GM23338 (cell line): ENCODE measurements around the gene SRD5A2. TPM values are rescaled to one million over a fixed set of nuclear protein-coding genes. Genes with fewer than 3 reads are reported as not detected.

ENCODE experiments used
- ATAC-seq: fragments of 200-7000 bp; cut with Tn5 transposase; 3 replicates; pipeline ENCODE4 v1.9.1; 2020
- DNase-seq: peaks from one replicate; pipeline ENCODE4 v3.0.0-alpha.2; 2015; ENCODE audit warnings: low spot score
- H2AFZ ChIP-seq: fragments of 200-600 bp; sonication (generic); 2 replicates; pipeline ENCODE4 v1.8.0; 2016; ENCODE audit warnings: antibody characterized with exemption, mild to moderate bottlenecking, moderate library complexity
- H3F3A ChIP-seq: fragments of 200-600 bp; sonication (generic); replicated peaks from 2 replicates; pipeline ENCODE4 v1.8.0; 2017; ENCODE audit warnings: antibody characterized with exemption, mixed run types, low read depth
- H3K27ac ChIP-seq: fragments of 200-600 bp; sonication (generic); 2 replicates; pipeline ENCODE4 v1.6.1; 2016; ENCODE audit warnings: low read depth
- H3K27me3 ChIP-seq: fragments of 200-600 bp; sonication (generic); 2 replicates; pipeline ENCODE4 v1.8.0; 2016; ENCODE audit warnings: mild to moderate bottlenecking, mixed run types, moderate library complexity; ENCODE audit not compliant: insufficient read depth
- H3K36me3 ChIP-seq: fragments of 200-600 bp; sonication (generic); 2 replicates; pipeline ENCODE4 v1.8.0; 2016; ENCODE audit warnings: mild to moderate bottlenecking; ENCODE audit not compliant: insufficient read depth
- H3K4me1 ChIP-seq: fragments of 200-600 bp; sonication (generic); 2 replicates; pipeline ENCODE4 v1.8.0; 2016; ENCODE audit warnings: mild to moderate bottlenecking, moderate library complexity; ENCODE audit not compliant: insufficient read depth
- H3K4me2 ChIP-seq: fragments of 200-600 bp; sonication (generic); 2 replicates; pipeline ENCODE4 v1.7.1; 2017; ENCODE audit warnings: mixed run types
- H3K4me3 ChIP-seq: fragments of 200-600 bp; sonication (generic); 2 replicates; pipeline ENCODE4 v1.6.1; 2016; ENCODE audit warnings: mixed run types
- H3K79me2 ChIP-seq: fragments of 200-600 bp; sonication (generic); replicated peaks from 2 replicates; pipeline ENCODE4 v1.8.0; 2017; ENCODE audit warnings: mild to moderate bottlenecking; ENCODE audit not compliant: insufficient read depth
- H3K9me2 ChIP-seq: fragments of 200-600 bp; sonication (generic); 2 replicates; pipeline ENCODE4 v1.8.0; 2017; ENCODE audit not compliant: insufficient read depth
- H4K20me1 ChIP-seq: fragments of 200-600 bp; sonication (generic); replicated peaks from 2 replicates; pipeline ENCODE4 v1.8.0; 2017; ENCODE audit warnings: mild to moderate bottlenecking; ENCODE audit not compliant: insufficient read depth
- H3K27ac Mint-ChIP-seq: 2 replicates; pipeline ENCODE4 v1.8.0; 2020; ENCODE audit warnings: inconsistent platforms, mild to moderate bottlenecking, moderate library complexity, mixed read lengths
- H3K27me3 Mint-ChIP-seq: 3 replicates; pipeline ENCODE4 v1.8.0; 2022; ENCODE audit warnings: low read depth, mild to moderate bottlenecking, moderate library complexity, mixed read lengths, inconsistent platforms; ENCODE audit not compliant: insufficient read depth, poor library complexity
- H3K36me3 Mint-ChIP-seq: 3 replicates; pipeline ENCODE4 v1.8.0; 2021; ENCODE audit warnings: low read depth, mild to moderate bottlenecking, inconsistent platforms, moderate library complexity, mixed read lengths
- H3K4me1 Mint-ChIP-seq: 3 replicates; pipeline ENCODE4 v1.8.0; 2020; ENCODE audit warnings: mild to moderate bottlenecking, inconsistent platforms, mixed read lengths
- H3K4me3 Mint-ChIP-seq: 3 replicates; pipeline ENCODE4 v1.8.0; 2021; ENCODE audit warnings: moderate library complexity, mild to moderate bottlenecking, inconsistent platforms, mixed read lengths
- H3K9me3 Mint-ChIP-seq: 3 replicates; pipeline ENCODE4 v1.8.0; 2020; ENCODE audit warnings: moderate library complexity, mild to moderate bottlenecking, inconsistent platforms, mixed read lengths
- CTCF ChIP-seq, 2 experiments: fragments of 200-600 bp in 1 of 2; sonication (generic) in 1 of 2; conservative IDR thresholded peaks; 2 replicates each; pipeline versions ENCODE4 v1.5.1 to v1.6.1; 2016 to 2017; ENCODE audit warnings: antibody characterized with exemption in 2 of 2, low read depth in 2 of 2, mild to moderate bottlenecking in 2 of 2, moderate library complexity in 1 of 2
- EZH2 ChIP-seq: fragments of 200-600 bp; sonication (generic); IDR thresholded peaks from one replicate; pipeline ENCODE4 v1.8.0; 2017; ENCODE audit warnings: antibody characterized with exemption, mild to moderate bottlenecking, low read depth; ENCODE audit not compliant: unreplicated experiment
- EZH2phosphoT487 ChIP-seq: fragments of 200-600 bp; sonication (generic); IDR thresholded peaks from one replicate; pipeline ENCODE4 v1.8.1; 2018; ENCODE audit warnings: antibody characterized with exemption; ENCODE audit not compliant: unreplicated experiment
- JUNB ChIP-seq: IDR thresholded peaks from one replicate; pipeline ENCODE4 v1.6.1; 2016; ENCODE audit warnings: antibody characterized with exemption; ENCODE audit not compliant: unreplicated experiment
- NANOG ChIP-seq: IDR thresholded peaks from 2 replicates; pipeline ENCODE4 v1.6.1; 2016; ENCODE audit warnings: antibody characterized with exemption, borderline replicate concordance
- REST ChIP-seq: IDR thresholded peaks from one replicate; pipeline ENCODE4 v1.6.1; 2018; ENCODE audit warnings: antibody characterized with exemption; ENCODE audit not compliant: unreplicated experiment
- ZNF114 ChIP-seq: fragments of 250-450 bp; sonication (Bioruptor Pico); IDR thresholded peaks from 2 replicates; pipeline ENCODE4 v1.5.0; 2020; ENCODE audit warnings: mild to moderate bottlenecking, moderate library complexity
- ZNF462 ChIP-seq: fragments of 250-450 bp; sonication (Bioruptor Pico); IDR thresholded peaks from 2 replicates; pipeline ENCODE4 v1.5.0; 2020; ENCODE audit warnings: mild to moderate bottlenecking, moderate library complexity
- polyA plus RNA-seq: library from polyadenylated mRNA; unstranded; fragments of >200 nt; fragmentation: Nextera tagmentation; extraction: Ambion mirVana; gene quantifications from 2 replicates; pipeline ENCODE4 v1.2.1, GENCODE V29; 2016
- total RNA-seq: library from RNA; depleted of rRNA; stranded (reverse); fragments of >200 nt; shearing (Covaris generic); gene quantifications from 2 replicates; pipeline ENCODE4 v1.2.3, GENCODE V29; 2014

Gene SRD5A2
- total and polyA plus RNA-seq, 2 experiments from 2014 or later: 0.03 to 0.05 TPM

DNA sequence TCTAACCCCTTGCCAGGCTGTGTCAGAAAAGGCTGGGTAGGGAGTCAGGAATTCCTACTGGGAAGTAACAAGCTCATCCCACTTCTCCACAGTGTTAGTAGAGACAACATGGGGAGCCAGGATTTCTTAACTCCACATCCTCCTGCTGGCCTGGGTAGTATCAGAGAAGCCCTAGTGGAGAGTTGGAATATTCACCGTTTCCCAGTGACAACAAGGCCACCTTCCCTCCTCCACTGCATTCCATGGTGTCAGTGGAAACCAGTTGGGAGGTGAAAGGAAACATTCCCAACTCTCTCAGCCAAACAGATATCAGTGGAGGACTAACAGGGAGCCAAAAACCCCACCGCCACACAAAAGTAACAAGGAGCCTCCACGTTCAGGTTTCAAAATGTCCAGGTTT lies 41.2 kb downstream of the SRD5A2 start:
- H3K27me3 Mint-ChIP-seq: no peaks in the 10 kb centered on the region
- Histone ChIP-seq H3F3A (no peaks in the 10 kb centered on the region), H3K4me2 (no peak overlapping the region), H3K4me3 (no peak overlapping the region), H3K4me1 (no peaks in the 10 kb centered on the region), H3K79me2 (no peaks in the 10 kb centered on the region), H3K27me3 (no peaks in the 10 kb centered on the region), H4K20me1 (no peaks in the 10 kb centered on the region), H3K36me3 (no peaks in the 10 kb centered on the region), H3K27ac (no peak overlapping the region), H3K9me2 (no peaks in the 10 kb centered on the region), H2AFZ (no peak overlapping the region)
- peak; percentile 76 for DNase-seq
- no peaks in the 10 kb centered on the region for H3K36me3 Mint-ChIP-seq
- TF ChIP-seq EZH2phosphoT487: no peak
- TF ChIP-seq REST: no peak
- TF ChIP-seq ZNF114 (CRISPR knock-in tag): no peak
- peak in 1 of 2 experiments; percentile 8; a peak in 2 of 4 replicates for TF ChIP-seq CTCF (conservative IDR thresholded peaks at IDR 0.05; ENCODE audit: low read depth in 2 of 2)
- TF ChIP-seq NANOG: no peak
- no peak for TF ChIP-seq ZNF462 (CRISPR knock-in tag)
- TF ChIP-seq EZH2: no peak
- TF ChIP-seq JUNB: no peak
- H3K4me1 Mint-ChIP-seq: peaks cover 6% of the 10 kb centered on the region; the same call in 2 of the 3 replicates
- ATAC-seq: peak; percentile 100
- no peaks in the 10 kb centered on the region; the same call in 1 of the 3 replicates for H3K9me3 Mint-ChIP-seq
- H3K27ac Mint-ChIP-seq: peak overlapping the region; percentile 52; the same call in 1 of the 2 replicates
- H3K4me3 Mint-ChIP-seq: no peak overlapping the region
